IMR-90 (cell line): Measurements from ENCODE around the gene CEBPA. TPM values are rescaled to one million over a fixed set of nuclear protein-coding genes. Genes with fewer than 3 reads are reported as not detected.

Experiments
- ATAC-seq: fragments of 200-7000 bp; cut with Tn5 transposase; 2 replicates; pipeline ENCODE4 v1.9.1; 2020; ENCODE audit warnings: low read depth, mild to moderate bottlenecking, moderate library complexity
- BruUV-seq: library from RNA; stranded (reverse); fragments of 400-500 nt; replicated peaks from 2 replicates; lab custom pipeline; 2021; lab: Mats Ljungman, UMichigan
- CTCF ChIA-PET: fragments of 300-600 bp; formaldehyde crosslinking; extraction: SDS; loops from one replicate; lab custom pipeline; 2021; ENCODE audit warnings: antibody characterized with exemption; lab: Yijun Ruan, JAX
- POLR2A ChIA-PET: fragments of 300-600 bp; sonication (Branson Sonifier 250); formaldehyde crosslinking; loops from one replicate; lab custom pipeline; 2022; ENCODE audit warnings: antibody characterized with exemption; ENCODE audit not compliant: unreplicated experiment; lab: Charles Lee
- DNase-seq: peaks from one replicate; pipeline ENCODE4 v3.0.0; 2013
- H2AFZ ChIP-seq: replicated peaks from 2 replicates; pipeline ENCODE3; 2013; ENCODE audit warnings: low read length, mild to moderate bottlenecking; ENCODE audit not compliant: poor library complexity
- H2AK5ac ChIP-seq: 2 replicates; pipeline ENCODE4 v1.6.1; 2013; ENCODE audit warnings: low read depth, low read length, inconsistent platforms
- H2AK9ac ChIP-seq: replicated peaks from 2 replicates; pipeline ENCODE3; 2013; ENCODE audit warnings: mild to moderate bottlenecking, low read depth, low read length, moderate library complexity; ENCODE audit not compliant: poor library complexity
- H2BK120ac ChIP-seq: 2 replicates; pipeline ENCODE4 v1.6.1; 2013; ENCODE audit warnings: low read depth, low read length, inconsistent platforms
- H2BK15ac ChIP-seq: 3 replicates; pipeline ENCODE4 v1.6.1; 2013; ENCODE audit warnings: low read depth, low read length, inconsistent platforms
- H2BK20ac ChIP-seq: 2 replicates; pipeline ENCODE4 v1.6.1; 2013; ENCODE audit warnings: low read depth, mild to moderate bottlenecking, inconsistent platforms, low read length, moderate library complexity
- H2BK5ac ChIP-seq: 2 replicates; pipeline ENCODE4 v1.6.1; 2013; ENCODE audit warnings: mild to moderate bottlenecking, low read depth, low read length, inconsistent platforms; ENCODE audit not compliant: poor library complexity, severe bottlenecking
- H3K14ac ChIP-seq: replicated peaks from 2 replicates; pipeline ENCODE4 v1.6.1; 2013; ENCODE audit warnings: low read depth, low read length, inconsistent platforms
- H3K18ac ChIP-seq: 2 replicates; pipeline ENCODE4 v1.6.1; 2013; ENCODE audit warnings: low read depth, low read length, control low read depth
- H3K23ac ChIP-seq: 2 replicates; pipeline ENCODE4 v1.6.1; 2013; ENCODE audit warnings: low read depth, low read length, inconsistent platforms
- H3K27ac ChIP-seq: 2 replicates; pipeline ENCODE4 v1.5.1; 2013; ENCODE audit warnings: mild to moderate bottlenecking, control low read depth, low read length; ENCODE audit not compliant: insufficient read depth
- H3K27me3 ChIP-seq: 2 replicates; pipeline ENCODE4 v1.6.1; 2013; ENCODE audit warnings: low read length; ENCODE audit not compliant: control insufficient read depth, insufficient read depth
- H3K36me3 ChIP-seq: 2 replicates; pipeline ENCODE4 v1.6.1; 2013; ENCODE audit warnings: low read length, mixed read lengths; ENCODE audit not compliant: control insufficient read depth, insufficient read depth
- H3K4ac ChIP-seq: 2 replicates; pipeline ENCODE4 v1.6.1; 2013; ENCODE audit warnings: low read depth, low read length, inconsistent platforms
- H3K4me1 ChIP-seq: 2 replicates; pipeline ENCODE4 v1.6.1; 2013; ENCODE audit warnings: low read length, mixed read lengths; ENCODE audit not compliant: control insufficient read depth, insufficient read depth
- H3K4me2 ChIP-seq: 2 replicates; pipeline ENCODE4 v1.6.1; 2013; ENCODE audit warnings: low read depth, mild to moderate bottlenecking, control low read depth, low read length, moderate library complexity
- H3K4me3 ChIP-seq: 2 replicates; pipeline ENCODE4 v1.5.1; 2013; ENCODE audit warnings: low read depth, mild to moderate bottlenecking, control low read depth, low read length, moderate library complexity; ENCODE audit not compliant: insufficient read depth
- H3K56ac ChIP-seq: 2 replicates; pipeline ENCODE4 v1.6.1; 2013; ENCODE audit warnings: low read length, inconsistent platforms; ENCODE audit not compliant: insufficient read depth; ENCODE audit errors: extremely low read depth
- H3K79me1 ChIP-seq, 2 experiments: 2 replicates each; pipeline ENCODE4 v1.6.1; 2013; ENCODE audit warnings: low read length in 2 of 2, inconsistent platforms in 1 of 2, low read depth in 1 of 2
- H3K9ac ChIP-seq: 2 replicates; pipeline ENCODE4 v1.6.1; 2013; ENCODE audit warnings: low read depth, low read length, control low read depth
- H3K9me1 ChIP-seq: 2 replicates; pipeline ENCODE4 v1.6.1; 2013; ENCODE audit warnings: low read length, inconsistent platforms; ENCODE audit not compliant: insufficient read depth
- H3K9me3 ChIP-seq: 2 replicates; pipeline ENCODE4 v1.6.1; 2013; ENCODE audit warnings: low read length; ENCODE audit not compliant: control insufficient read depth, insufficient read depth
- H4K20me1 ChIP-seq: 2 replicates; pipeline ENCODE4 v1.6.1; 2013; ENCODE audit warnings: low read length, inconsistent platforms; ENCODE audit not compliant: insufficient read depth
- H4K5ac ChIP-seq: 2 replicates; pipeline ENCODE4 v1.6.1; 2013; ENCODE audit warnings: mild to moderate bottlenecking, low read depth, low read length, control low read depth
- H4K8ac ChIP-seq, 2 experiments: 2 replicates each; pipeline ENCODE4 v1.6.1; 2013; ENCODE audit warnings: low read depth in 2 of 2, low read length in 2 of 2, control low read depth in 1 of 2, inconsistent platforms in 1 of 2
- H4K91ac ChIP-seq: 2 replicates; pipeline ENCODE4 v1.6.1; 2013; ENCODE audit warnings: low read depth, low read length, inconsistent platforms; ENCODE audit not compliant: insufficient read depth
- CHD1 ChIP-seq: IDR thresholded peaks from 2 replicates; pipeline ENCODE4 v1.6.1; 2012; ENCODE audit warnings: low read depth, low read length, improper control_type of control experiment
- FOS ChIP-seq: fragments of 150-350 bp; IDR thresholded peaks from 2 replicates; pipeline ENCODE4 v1.6.1; 2016; ENCODE audit warnings: low read depth, low read length
- MAFK ChIP-seq: IDR thresholded peaks from 2 replicates; pipeline ENCODE4 v1.6.1; 2012; ENCODE audit warnings: low read depth, low read length, improper control_type of control experiment
- MXI1 ChIP-seq: IDR thresholded peaks from 2 replicates; pipeline ENCODE4 v1.6.1; 2012; ENCODE audit warnings: low read depth, mild to moderate bottlenecking, low read length, moderate library complexity, borderline replicate concordance
- RFX5 ChIP-seq: IDR thresholded peaks from 2 replicates; pipeline ENCODE4 v1.8.0; 2012; ENCODE audit warnings: low read depth, mild to moderate bottlenecking, low read length, moderate library complexity
- USF2 ChIP-seq: fragments of 150-350 bp; IDR thresholded peaks from 2 replicates; pipeline ENCODE4 v1.6.1; 2017; ENCODE audit warnings: mild to moderate bottlenecking, antibody characterized with exemption, low read length, low read depth
- WGBS, 2 experiments: methylation state at CpG; one replicate each; pipeline versions ENCODE4 v1.1.5 to v1.1.7; 2013; ENCODE audit warnings: missing lambda C conversion rate in 2 of 2; ENCODE audit not compliant: insufficient read length in 1 of 2; ENCODE audit errors: extremely low coverage in 2 of 2; 5-methylcytosine and 5-hydroxymethylcytosine counted together
- dilution Hi-C: fragments of 300-500 bp; cut with HindIII; formaldehyde crosslinking; loops from one replicate; pipeline ENCODE4 v1.14.3; 2018; ENCODE audit warnings: low sequenced_read_pairs; ENCODE audit not compliant: unreplicated experiment
- in situ Hi-C: fragments of 300-500 bp; cut with MboI; formaldehyde crosslinking; loops from 3 replicates; pipeline ENCODE4 v1.14.3; 2019; ENCODE audit warnings: low sequenced_read_pairs, inconsistent platforms, mixed read lengths
- intact Hi-C: fragments of 100-400 bp; cut with micrococcal nuclease; formaldehyde crosslinking; loops from 2 replicates; pipeline ENCODE4 v1.10.0; 2022
- polyA plus RNA-seq, 3 experiments: library from polyadenylated mRNA; depleted of rRNA; stranded (reverse); fragments of >200 nt; gene quantifications; 2 replicates each; pipeline ENCODE4 v1.2.3, GENCODE V29; 2012; ENCODE audit warnings: low replicate concordance in 1 of 3
- total RNA-seq: library from RNA; depleted of rRNA; stranded (reverse); fragments of >200 nt; gene quantifications from 2 replicates; pipeline ENCODE4 v1.2.3, GENCODE V29; 2012

The CEBPA gene
- total and polyA plus RNA-seq, 2 of the 4 experiments (the other 2 are of a cell fraction), result under 0.01 to 0.09 TPM

GRCh38 chr19:33279430-33280350, 22.6 kb downstream of the CEBPA start (continued):
- TF ChIP-seq FOS, result no peak

GRCh38 chr19:33278403-33279269, 23.7 kb downstream of the CEBPA start:
- in situ Hi-C loops, result no loop called here
- no peak overlapping the region for H3K56ac ChIP-seq
- H3K4me3 ChIP-seq, result no peak overlapping the region
- no peak overlapping the region for H3K14ac ChIP-seq
- ChIA-PET POLR2A (no interaction called here), CTCF (no interaction called here)
- H2BK120ac ChIP-seq, result no peak overlapping the region
- H3K18ac ChIP-seq, result no peak overlapping the region
- H3K9ac ChIP-seq, result no peak overlapping the region
- no peaks in the 10 kb centered on the region for H3K9me3 ChIP-seq
- H4K91ac ChIP-seq, result no peak overlapping the region
- no peaks in the 10 kb centered on the region for H3K9me1 ChIP-seq
- no peak overlapping the region for H3K4me2 ChIP-seq
- no peaks in the 10 kb centered on the region for H3K36me3 ChIP-seq
- no peak overlapping the region for H3K4ac ChIP-seq
- dilution Hi-C loops, result no loop called here
- H2BK15ac ChIP-seq, result no peak overlapping the region
- H3K27me3 ChIP-seq, result peaks cover 7% of the 10 kb centered on the region
- H2AK5ac ChIP-seq, result no peak overlapping the region
- no peak overlapping the region for H2AFZ ChIP-seq
- TF ChIP-seq MXI1, result no peak
- TF ChIP-seq MAFK, result no peak
- TF ChIP-seq USF2, result no peak
- TF ChIP-seq RFX5, result no peak
- no peak for TF ChIP-seq CHD1
- no peaks in the 10 kb centered on the region for H3K4me1 ChIP-seq
- no TSS peak for BruUV-seq
- no peak overlapping the region for H3K27ac ChIP-seq
- H3K23ac ChIP-seq, result no peak overlapping the region
- H4K5ac ChIP-seq, result no peak overlapping the region
- WGBS, 2 experiments, result no CpG with 5 or more reads among the region's 9 CpGs
- ATAC-seq, result no peak
- no peak overlapping the region for H2BK5ac ChIP-seq
- H3K79me1 ChIP-seq, result no peaks in the 10 kb centered on the region
- H4K8ac ChIP-seq, result no peak overlapping the region
- no peak for DNase-seq
- H2BK20ac ChIP-seq, result no peak overlapping the region
- H2AK9ac ChIP-seq, result no peak overlapping the region
- no peaks in the 10 kb centered on the region for H4K20me1 ChIP-seq
- intact Hi-C loops, result no loop called here
